HCT116 (cell line): ENCODE results near the gene HEXIM1. TPM values are rescaled to one million over a fixed set of nuclear protein-coding genes. Genes with fewer than 3 reads are reported as not detected.

Source experiments
- ATAC-seq: fragments of 200-7000 bp; cut with Tn5 transposase; 2 replicates; pipeline ENCODE4 v1.9.1; 2020; ENCODE audit warnings: mild to moderate bottlenecking, moderate library complexity
- BruUV-seq: library from RNA; stranded (reverse); fragments of 400-500 nt; replicated peaks from 2 replicates; lab custom pipeline; 2021; lab: Mats Ljungman, UMichigan
- CTCF ChIA-PET: fragments of 300-600 bp; sonication (Branson Sonifier 250); formaldehyde crosslinking; loops from one replicate; lab custom pipeline; 2021; ENCODE audit warnings: antibody characterized with exemption; lab: Charles Lee
- POLR2A ChIA-PET: fragments of 300-600, 350-600 bp; sonication (Branson Sonifier 250); formaldehyde crosslinking; loops from one replicate; lab custom pipeline; 2021; ENCODE audit warnings: antibody characterized with exemption; lab: Charles Lee
- RAD21 ChIA-PET, 2 experiments: fragments of 300-600 bp; sonication (Branson Sonifier 250); formaldehyde crosslinking; loops; one replicate each; lab custom pipeline; 2023; ENCODE audit warnings: low total read pairs in 2 of 2; ENCODE audit not compliant: uncharacterized antibody in 2 of 2, unreplicated experiment in 2 of 2, low non-redundant PET in 1 of 2; lab: Charles Lee
- DNase-seq: peaks from one replicate; pipeline ENCODE4 v3.0.0-alpha.2; 2010; ENCODE audit warnings: low read depth, low spot score
- H2AFZ ChIP-seq: fragments of 200-600 bp; shearing (Covaris generic), sonication (generic); 2 replicates; pipeline ENCODE4 v1.6.1; 2017; ENCODE audit warnings: low read depth, mixed run types, mixed read lengths, antibody characterized with exemption, low read length; ENCODE audit not compliant: poor library complexity, severe bottlenecking
- H3K27ac ChIP-seq: 2 replicates; pipeline ENCODE4 v1.5.1; 2012; ENCODE audit warnings: low read depth, low read length
- H3K27me3 ChIP-seq: fragments of 200-600 bp; sonication (generic); 2 replicates; pipeline ENCODE4 v1.6.1; 2016; ENCODE audit warnings: mixed run types, low read length, mixed read lengths; ENCODE audit not compliant: insufficient read depth
- H3K36me3 ChIP-seq, 2 experiments: fragments of 200-500 bp in 1 of 2; fragments of 200-600 bp in 1 of 2; sonication (Bioruptor generic) in 1 of 2; sonication (generic) in 1 of 2; 2 replicates each; pipeline versions ENCODE4 v1.5.1 to v1.6.1; 2014 to 2016; ENCODE audit warnings: low read length in 2 of 2, inconsistent platforms in 1 of 2, mixed read lengths in 1 of 2, mixed run types in 1 of 2; ENCODE audit not compliant: insufficient read depth in 2 of 2, control insufficient read depth in 1 of 2
- H3K4me1 ChIP-seq, 2 experiments: fragments of 200-600 bp in 1 of 2; sonication (generic) in 1 of 2; 2 replicates each; pipeline versions ENCODE4 v1.5.1 to v1.6.1; 2012 to 2017; ENCODE audit warnings: low read length in 2 of 2, inconsistent platforms in 1 of 2, mild to moderate bottlenecking in 1 of 2, mixed read lengths in 1 of 2, mixed run types in 1 of 2, moderate library complexity in 1 of 2; ENCODE audit not compliant: insufficient read depth in 2 of 2, control insufficient read depth in 1 of 2
- H3K4me2 ChIP-seq: fragments of 200-600 bp; sonication (generic); 2 replicates; pipeline ENCODE4 v1.6.1; 2017; ENCODE audit warnings: mixed run types, low read length, mixed read lengths
- H3K4me3 ChIP-seq, 2 experiments: fragments of 200-600 bp in 1 of 2; sonication (generic) in 1 of 2; replicated peaks in 1 of 2; 2 replicates each; pipeline ENCODE4 v1.5.1; 2011 to 2016; ENCODE audit warnings: low read length in 2 of 2, control low read depth in 1 of 2, low read depth in 1 of 2, mild to moderate bottlenecking in 1 of 2, mixed read lengths in 1 of 2, mixed run types in 1 of 2
- H3K79me2 ChIP-seq: fragments of 200-600 bp; sonication (generic); 2 replicates; pipeline ENCODE4 v1.6.1; 2017; ENCODE audit warnings: mild to moderate bottlenecking, mixed run types, low read length, moderate library complexity, mixed read lengths; ENCODE audit not compliant: insufficient read depth
- H3K9ac ChIP-seq: fragments of 200-600 bp; sonication (generic); 2 replicates; pipeline ENCODE4 v1.6.1; 2016; ENCODE audit warnings: low read length, mixed read lengths
- H3K9me2 ChIP-seq: fragments of 200-600 bp; sonication (generic), shearing (Covaris generic); 2 replicates; pipeline ENCODE4 v1.6.1; 2017; ENCODE audit warnings: mixed run types, mild to moderate bottlenecking, moderate library complexity; ENCODE audit not compliant: insufficient read depth
- H3K9me3 ChIP-seq, 2 experiments: fragments of 200-500 bp in 1 of 2; fragments of 200-600 bp in 1 of 2; sonication (Bioruptor generic) in 1 of 2; sonication (generic) in 1 of 2; 2 replicates each; pipeline ENCODE4 v1.6.1; 2014 to 2017; ENCODE audit warnings: low read length in 2 of 2, mixed read lengths in 2 of 2, inconsistent platforms in 1 of 2, low read depth in 1 of 2, mild to moderate bottlenecking in 1 of 2, mixed run types in 1 of 2, moderate library complexity in 1 of 2; ENCODE audit not compliant: control insufficient read depth in 1 of 2, insufficient read depth in 1 of 2
- H4K20me1 ChIP-seq: fragments of 200-600 bp; sonication (generic), shearing (Covaris generic); 2 replicates; pipeline ENCODE4 v1.6.1; 2017; ENCODE audit warnings: mixed run types, mild to moderate bottlenecking, moderate library complexity; ENCODE audit not compliant: insufficient read depth
- CTCF ChIP-seq, 3 experiments: fragments of 200-600 bp in 1 of 3; sonication (generic) in 1 of 3; IDR thresholded peaks in 2 of 3; conservative IDR thresholded peaks in 1 of 3; 2 replicates each; pipeline ENCODE4 v1.5.1; 2012 to 2017; ENCODE audit warnings: low read depth in 2 of 3, low read length in 2 of 3, antibody characterized with exemption in 1 of 3, borderline replicate concordance in 1 of 3, control low read depth in 1 of 3, mild to moderate bottlenecking in 1 of 3, mixed read lengths in 1 of 3, mixed run types in 1 of 3, moderate library complexity in 1 of 3; ENCODE audit not compliant: insufficient read depth in 1 of 3
- POLR2A ChIP-seq: IDR thresholded peaks from 2 replicates; pipeline ENCODE4 v1.7.0; 2011; ENCODE audit warnings: borderline replicate concordance; ENCODE audit not compliant: insufficient read depth, insufficient read length; ENCODE audit errors: extremely low read depth
- POLR2AphosphoS5 ChIP-seq: IDR thresholded peaks from 2 replicates; pipeline ENCODE4 v1.6.1; 2011; ENCODE audit warnings: mild to moderate bottlenecking, low read depth, low read length, moderate library complexity
- SP1 ChIP-seq: IDR thresholded peaks from 2 replicates; pipeline ENCODE4 v1.6.1; 2012; ENCODE audit warnings: low read depth
- TCF7L2 ChIP-seq: IDR thresholded peaks from 2 replicates; pipeline ENCODE4 v1.7.0; 2011; ENCODE audit warnings: borderline replicate concordance, inconsistent platforms; ENCODE audit not compliant: insufficient read depth, insufficient read length; ENCODE audit errors: extremely low read depth
- YY1 ChIP-seq: IDR thresholded peaks from 2 replicates; pipeline ENCODE4 v1.6.1; 2011; ENCODE audit warnings: low read length, low read depth, moderate library complexity, mild to moderate bottlenecking; ENCODE audit not compliant: insufficient replicate concordance; ENCODE audit errors: extremely low read depth
- intact Hi-C: fragments of 100-400 bp; cut with micrococcal nuclease; formaldehyde crosslinking; loops from 2 replicates; pipeline ENCODE4 v1.10.0; 2022
- total RNA-seq: library from RNA; stranded (reverse); gene quantifications from one replicate; pipeline ENCODE4 v1.2.1, GENCODE V29; 2021; ENCODE audit not compliant: unreplicated experiment

The HEXIM1 gene
- total RNA-seq, 1 experiment from 2014 or later: 58.0 TPM

GRCh38 chr17:45161288-45162024, 13.2 kb downstream of the HEXIM1 start, which contains the start of gene HEXIM2 (continued):
- no peak for TF ChIP-seq CTCF (IDR thresholded peaks at IDR 0.05 in 2 of 3, conservative IDR thresholded peaks at IDR 0.05 in 1 of 3; ENCODE audit: borderline replicate concordance in 1 of 3, insufficient read depth in 1 of 3, low read depth in 2 of 3, low read length in 2 of 3)
- peak; percentile 94 for TF ChIP-seq TCF7L2
- peak; percentile 56 for TF ChIP-seq POLR2A
- TF ChIP-seq SP1: peak; percentile 99

- H3K4me2 ChIP-seq: peak overlapping the region; percentile 92
- H3K9me3 ChIP-seq: no peaks in the 10 kb centered on the region
- CTCF ChIA-PET: interaction anchor here (1.5 to 2.4 kb wide), 5 partner anchors 10 to 36 kb away, joined by 9 to 25 read pairs (median 15); partner anchors contain the start of genes ACBD4 and HEXIM1
- H3K4me3 ChIP-seq: peak overlapping the region; percentile 89 to 97
- H4K20me1 ChIP-seq: no peaks in the 10 kb centered on the region
- peak overlapping the region; percentile 70 for H3K27ac ChIP-seq
- intact Hi-C loops: no loop called here
- POLR2A ChIA-PET: interaction anchor here (0.8 to 7.0 kb wide), 6 partner anchors 10 to 45 kb away, joined by 3 to 258 read pairs (median 18); partner anchors contain the start of gene HEXIM1
- peaks cover 29% of the 10 kb centered on the region for H3K79me2 ChIP-seq
- peaks cover 23 to 35% of the 10 kb centered on the region in 2 experiments for H3K4me1 ChIP-seq
- no peak for DNase-seq
- peak; percentile 2; the same call in 1 of the 2 replicates for ATAC-seq
- H3K9ac ChIP-seq: peak overlapping the region; percentile 99
- no peaks in the 10 kb centered on the region for H3K27me3 ChIP-seq
- TF ChIP-seq POLR2AphosphoS5 (no peak; the same call in 1 of the 2 replicates), YY1 (peak; percentile 50)
- no peaks in the 10 kb centered on the region for H3K36me3 ChIP-seq
- no peak overlapping the region for H2AFZ ChIP-seq
- no peaks in the 10 kb centered on the region for H3K9me2 ChIP-seq
- TSS peak; percentile 50 for BruUV-seq
- RAD21 ChIA-PET: interaction anchor here (0.9 to 2.1 kb wide), 4 partner anchors 10 to 36 kb away, joined by 3 to 6 read pairs (median 5); partner anchors contain the start of gene HEXIM1 (in 1 of the 2)
These were observed 13.9 kb downstream of the HEXIM1 start for GRCh38 chr17:45162025-45162687.
